Esophagus (tissue), 2 donors: ENCODE results near the gene NBAS. TPM values are rescaled to one million over a fixed set of nuclear protein-coding genes. Genes with fewer than 3 reads are reported as not detected.
"Not testable (repeated sequence)": the region's sequence is repeated elsewhere in the genome, so short reads cannot be mapped to it uniquely, and the experiment has no call there.

ENCODE experiments used
- H3K27ac ChIP-seq, 2 donors: one replicate each; pipeline ENCODE4 v1.5.1; 2013; ENCODE audit warnings: low read depth in 2 of 2, mild to moderate bottlenecking in 2 of 2, inconsistent platforms in 1 of 2, low read length in 1 of 2, moderate library complexity in 1 of 2
- H3K27me3 ChIP-seq, 2 donors: one replicate each; pipeline ENCODE4 v1.6.1; 2013; ENCODE audit warnings: low read length in 2 of 2, control low read depth in 1 of 2, mild to moderate bottlenecking in 1 of 2; ENCODE audit not compliant: insufficient read depth in 2 of 2, control insufficient read depth in 1 of 2
- H3K36me3 ChIP-seq, 2 donors: one replicate each; pipeline ENCODE4 v1.6.1; 2013; ENCODE audit warnings: low read length in 1 of 2; ENCODE audit not compliant: control insufficient read depth in 2 of 2, insufficient read depth in 2 of 2
- H3K4me1 ChIP-seq, 2 donors: one replicate each; pipeline ENCODE4 v1.6.1; 2013; ENCODE audit warnings: low read length in 1 of 2; ENCODE audit not compliant: control insufficient read depth in 2 of 2, insufficient read depth in 2 of 2
- H3K4me3 ChIP-seq, 2 donors: one replicate each; pipeline ENCODE4 v1.5.1; 2013; ENCODE audit warnings: low read length in 2 of 2, mild to moderate bottlenecking in 2 of 2, low read depth in 1 of 2, moderate library complexity in 1 of 2
- H3K9me3 ChIP-seq, 2 donors: one replicate each; pipeline ENCODE4 v1.6.1; 2013; ENCODE audit warnings: mild to moderate bottlenecking in 2 of 2, low read depth in 1 of 2, low read length in 1 of 2, moderate library complexity in 1 of 2; ENCODE audit not compliant: control insufficient read depth in 2 of 2, insufficient read depth in 1 of 2
- WGBS, 2 donors: extraction: QIAGEN DNeasy Blood & Tissue Kit; methylation state at CpG; one replicate each; pipeline ENCODE4 v1.1.7; 2013; 5-methylcytosine and 5-hydroxymethylcytosine counted together
- polyA plus RNA-seq, 2 donors: library from polyadenylated mRNA; stranded (reverse); fragments of 200-250 nt; gene quantifications; one replicate each; pipeline ENCODE4 v1.2.3, GENCODE V29; 2013
- donor health status: healthy with polysubstance abuse.
- donor health status: Bipolar disorder and iron deficiency.

NBAS gene
- polyA plus RNA-seq, 2 donors, result 13.8 to 15.0 TPM

GRCh38 chr2:15517793-15518192 lies 43.3 kb downstream of the NBAS start:
- Histone ChIP-seq H3K36me3 (no peaks in the 10 kb centered on the region), H3K4me3 (no peak overlapping the region), H3K4me1 (no peaks in the 10 kb centered on the region), H3K27me3 (no peaks in the 10 kb centered on the region), H3K9me3 (no peaks in the 10 kb centered on the region), H3K27ac (no peak overlapping the region)
- 86 to 94% methylated on average over 2 of the region's 2 CpGs for WGBS, 2 donors

- H3K9me3 ChIP-seq, result no peaks in the 10 kb centered on the region
- H3K27ac ChIP-seq, result no peak overlapping the region
- H3K4me1 ChIP-seq, result no peaks in the 10 kb centered on the region
- H3K27me3 ChIP-seq, result no peaks in the 10 kb centered on the region
- no peak overlapping the region for H3K4me3 ChIP-seq
- peaks cover 0 to 2% of the 10 kb centered on the region in 2 donors for H3K36me3 ChIP-seq
- WGBS, 2 donors, result 79 to 84% methylated on average over 1 of the region's 1 CpG
Observed at GRCh38 chr2:15511686-15512085, 49.4 kb downstream of the NBAS start.

GRCh38 chr2:15510552-15510951 lies 50.6 kb downstream of the NBAS start:
- WGBS, 2 donors, result 96 to 100% methylated on average over 1 of the region's 1 CpG

GRCh38 chr2:15510131-15510530 lies 51.0 kb downstream of the NBAS start:
- 95% methylated on average over 3 of the region's 3 CpGs for WGBS, 2 donors
- Histone ChIP-seq H3K4me1 (no peaks in the 10 kb centered on the region), H3K36me3 (peaks cover 0 to 2% of the 10 kb centered on the region in 2 donors), H3K27ac (no peak overlapping the region), H3K27me3 (no peaks in the 10 kb centered on the region), H3K9me3 (no peaks in the 10 kb centered on the region), H3K4me3 (no peak overlapping the region)

More at GRCh38 chr2:15510552-15510951, 50.6 kb downstream of the NBAS start:
- peaks cover 0 to 2% of the 10 kb centered on the region in 2 donors for H3K36me3 ChIP-seq
- H3K4me1 ChIP-seq, result no peaks in the 10 kb centered on the region
- no peaks in the 10 kb centered on the region for H3K9me3 ChIP-seq
- H3K27me3 ChIP-seq, result no peaks in the 10 kb centered on the region
- H3K4me3 ChIP-seq, result no peak overlapping the region
- H3K27ac ChIP-seq, result no peak overlapping the region

- 84 to 86% methylated on average over 3 of the region's 3 CpGs for WGBS, 2 donors
- peaks cover 2% of the 10 kb centered on the region in 2 donors for H3K36me3 ChIP-seq
- no peaks in the 10 kb centered on the region for H3K4me1 ChIP-seq
- no peaks in the 10 kb centered on the region for H3K9me3 ChIP-seq
- H3K27me3 ChIP-seq, result no peaks in the 10 kb centered on the region
- H3K4me3 ChIP-seq, result no peak overlapping the region
- no peak overlapping the region for H3K27ac ChIP-seq
Observed at GRCh38 chr2:15507697-15508096, 53.4 kb downstream of the NBAS start.

- WGBS, 2 donors, result 79 to 88% methylated on average over 1 of the region's 1 CpG
- Histone ChIP-seq H3K4me1 (no peaks in the 10 kb centered on the region), H3K4me3 (no peak overlapping the region)
Observed at GRCh38 chr2:15507061-15507460, 54.1 kb downstream of the NBAS start.

GRCh38 chr2:15506229-15506819 lies 54.8 kb downstream of the NBAS start:
- Histone ChIP-seq H3K27ac (no peak overlapping the region), H3K4me3 (no peak overlapping the region), H3K4me1 (no peaks in the 10 kb centered on the region), H3K9me3 (no peaks in the 10 kb centered on the region), H3K27me3 (no peaks in the 10 kb centered on the region), H3K36me3 (peaks cover 2% of the 10 kb centered on the region in 2 donors)
- 86 to 96% methylated on average over 2 of the region's 2 CpGs for whole genome bisulfite sequencing, 2 donors

More at GRCh38 chr2:15507061-15507460, 54.1 kb downstream of the NBAS start:
- H3K27ac ChIP-seq, result no peak overlapping the region
- peaks cover 2% of the 10 kb centered on the region in 2 donors for H3K36me3 ChIP-seq
- no peaks in the 10 kb centered on the region for H3K27me3 ChIP-seq
- H3K9me3 ChIP-seq, result no peaks in the 10 kb centered on the region

GRCh38 chr2:15504882-15505663 lies 56.1 kb downstream of the NBAS start:
- Histone ChIP-seq H3K27me3 (no peaks in the 10 kb centered on the region), H3K9me3 (no peaks in the 10 kb centered on the region), H3K27ac (no peak overlapping the region), H3K36me3 (peaks cover 2% of the 10 kb centered on the region in 2 donors), H3K4me3 (no peak overlapping the region), H3K4me1 (no peaks in the 10 kb centered on the region)
- 87 to 93% methylated on average over 3 of the region's 3 CpGs for WGBS, 2 donors

GRCh38 chr2:15499251-15499650 lies 61.9 kb downstream of the NBAS start:
- not testable (repeated sequence) for H3K27me3 ChIP-seq, H3K9me3 ChIP-seq, H3K36me3 ChIP-seq, H3K4me1 ChIP-seq, H3K4me3 ChIP-seq, H3K27ac ChIP-seq
- WGBS, 2 donors, result 94 to 97% methylated on average over 1 of the region's 1 CpG

- H3K4me1 ChIP-seq, result no peaks in the 10 kb centered on the region
- H3K4me3 ChIP-seq, result no peak overlapping the region
- 96 to 98% methylated on average over 6 of the region's 6 CpGs for WGBS, 2 donors
- H3K27ac ChIP-seq, result no peak overlapping the region
- H3K36me3 ChIP-seq, result peaks cover 0 to 2% of the 10 kb centered on the region in 2 donors
- no peaks in the 10 kb centered on the region for H3K9me3 ChIP-seq
- no peaks in the 10 kb centered on the region for H3K27me3 ChIP-seq
Observed at GRCh38 chr2:15498554-15498953, 62.6 kb downstream of the NBAS start.
